Activated B cell treated with CpG ODN at 0.5 μM for 24 hours (primary cell): Measurements from ENCODE around the gene PDE6C. TPM values are rescaled to one million over a fixed set of nuclear protein-coding genes. Genes with fewer than 3 reads are reported as not detected.

Experiments used
- ATAC-seq: fragments of 200-7000 bp; cut with Tn5 transposase; one replicate; pipeline ENCODE4 v1.10.0; 2021; ENCODE audit warnings: low read depth, mild to moderate bottlenecking, moderate library complexity
- CTCF ChIA-PET: fragments of 350-600 bp; sonication (Branson Sonifier 250); formaldehyde crosslinking; loops from one replicate; lab custom pipeline; 2021; ENCODE audit warnings: antibody characterized with exemption; lab: Charles Lee
- POLR2A ChIA-PET: fragments of 350-600 bp; sonication (Branson Sonifier 250); formaldehyde crosslinking; loops from one replicate; lab custom pipeline; 2021; ENCODE audit warnings: antibody characterized with exemption; lab: Charles Lee
- DNase-seq: peaks from one replicate; pipeline ENCODE4 v3.0.0; 2022
- H3K27ac Mint-ChIP-seq: one replicate; pipeline ENCODE4 v1.8.0; 2020; ENCODE audit warnings: mixed read lengths
- H3K27me3 Mint-ChIP-seq: one replicate; pipeline ENCODE4 v1.8.0; 2021; ENCODE audit warnings: mixed read lengths
- H3K36me3 Mint-ChIP-seq: one replicate; pipeline ENCODE4 v1.8.0; 2021; ENCODE audit warnings: low read depth, mixed read lengths
- H3K4me1 Mint-ChIP-seq: one replicate; pipeline ENCODE4 v1.8.0; 2021; ENCODE audit warnings: mixed read lengths
- H3K4me3 Mint-ChIP-seq: one replicate; pipeline ENCODE4 v1.8.0; 2020; ENCODE audit warnings: mild to moderate bottlenecking, mixed read lengths
- H3K9me3 Mint-ChIP-seq: one replicate; pipeline ENCODE4 v1.8.0; 2020; ENCODE audit warnings: mixed read lengths
- intact Hi-C: fragments of 100-400 bp; cut with micrococcal nuclease; formaldehyde crosslinking; loops from one replicate; pipeline ENCODE4 v1.15.1; 2024
- total RNA-seq: library from RNA; stranded (reverse); gene quantifications from 2 replicates; pipeline ENCODE4 v1.2.3, GENCODE V29; 2022
- TF ChIP-seq, protein P1 (sequence below): fragments of 200-600 bp; IDR thresholded peaks from one replicate; pipeline ENCODE4 v1.8.0; 2022; ENCODE audit warnings: antibody characterized with exemption, mild to moderate bottlenecking

Gene PDE6C
- total RNA-seq, 1 donor from 2014 or later: not detected

DNA sequence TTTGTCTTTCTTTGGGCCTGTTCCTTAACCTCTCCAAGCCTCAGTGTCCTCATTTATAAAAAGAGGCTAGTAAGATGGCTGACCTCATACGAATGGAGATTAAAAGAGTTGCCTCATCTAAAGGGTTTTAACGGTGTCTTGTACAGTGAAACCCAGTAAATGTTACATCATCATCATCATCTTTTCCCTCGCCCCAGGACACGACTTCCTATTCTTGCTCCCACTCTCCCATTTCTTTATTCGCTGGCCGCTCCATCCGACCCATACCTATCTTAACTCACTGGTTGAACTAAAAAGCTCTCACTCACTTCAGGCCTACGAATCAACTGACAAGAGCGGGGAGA is 89.5 kb downstream of the PDE6C start:
- ATAC-seq: no peak

DNA sequence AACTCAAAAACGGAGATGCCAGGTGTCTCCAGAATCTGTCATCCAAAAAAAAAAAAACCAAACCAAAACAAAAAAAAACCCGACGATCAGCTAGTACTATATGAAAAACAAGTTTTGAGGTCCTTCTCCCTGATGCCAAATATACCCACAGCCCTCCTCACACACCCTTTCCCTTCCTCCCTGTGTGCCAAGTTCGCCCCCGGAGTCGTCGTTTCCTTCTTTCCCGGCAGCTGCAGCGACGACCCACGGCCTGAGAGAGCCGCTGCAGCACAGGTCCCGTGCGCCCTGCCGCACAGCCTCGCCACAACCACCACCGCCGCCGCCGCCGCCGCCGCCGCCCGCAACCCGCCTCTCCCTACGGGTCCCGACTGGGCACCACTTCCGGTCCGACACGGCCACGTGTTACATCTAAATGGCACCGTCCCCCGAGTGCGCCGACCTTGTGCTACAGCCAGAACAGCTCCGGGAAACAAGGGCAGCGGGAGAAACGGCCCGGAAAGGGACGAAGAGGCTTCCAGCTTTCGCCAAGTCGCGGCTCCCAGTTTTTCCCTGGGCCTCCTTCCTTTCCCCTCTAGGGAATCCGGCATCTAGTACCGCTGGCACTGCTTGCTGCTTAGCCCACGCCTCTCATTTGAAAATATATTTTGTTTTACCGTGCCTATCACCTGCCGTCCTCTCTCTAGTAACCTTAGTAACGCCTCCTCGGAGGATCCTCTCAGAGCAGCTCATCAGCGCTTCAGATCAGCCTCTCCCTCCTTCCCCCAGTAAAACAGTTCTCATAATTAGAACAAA is 90.1 kb downstream of the PDE6C start, which contains the start of gene FRA10AC1:
FRA10AC1 (minus strand) TSS at position 383 of the 792 bp plus-strand sequence. CDS start 2,486 bp downstream, outside the sequence.
- Mint-ChIP-seq H3K9me3 (no peaks in the 10 kb centered on the region), H3K27me3 (no peaks in the 10 kb centered on the region), H3K36me3 (peaks cover 17% of the 10 kb centered on the region), H3K27ac (no peak within 1 kb of the TSS), H3K4me1 (peaks cover 11% of the 10 kb centered on the region), H3K4me3 (no peak within 1 kb of the TSS)
- ATAC-seq (peak; percentile 88), DNase-seq (peak; percentile 87)
- CTCF ChIA-PET: interaction anchor here (0.9 to 2.8 kb wide), 6 partner anchors 40 to 156 kb away, joined by 3 to 21 read pairs (median 4); no protein-coding TSS in a partner anchor
- intact Hi-C loops: loop anchor here (1.0 to 10.0 kb wide), 14 partner anchors 13 to 1408 kb away; partner anchors contain the start of genes CEP55, CPEB3, EXOC6 and KIF11
- TF ChIP-seq, protein P1, sequence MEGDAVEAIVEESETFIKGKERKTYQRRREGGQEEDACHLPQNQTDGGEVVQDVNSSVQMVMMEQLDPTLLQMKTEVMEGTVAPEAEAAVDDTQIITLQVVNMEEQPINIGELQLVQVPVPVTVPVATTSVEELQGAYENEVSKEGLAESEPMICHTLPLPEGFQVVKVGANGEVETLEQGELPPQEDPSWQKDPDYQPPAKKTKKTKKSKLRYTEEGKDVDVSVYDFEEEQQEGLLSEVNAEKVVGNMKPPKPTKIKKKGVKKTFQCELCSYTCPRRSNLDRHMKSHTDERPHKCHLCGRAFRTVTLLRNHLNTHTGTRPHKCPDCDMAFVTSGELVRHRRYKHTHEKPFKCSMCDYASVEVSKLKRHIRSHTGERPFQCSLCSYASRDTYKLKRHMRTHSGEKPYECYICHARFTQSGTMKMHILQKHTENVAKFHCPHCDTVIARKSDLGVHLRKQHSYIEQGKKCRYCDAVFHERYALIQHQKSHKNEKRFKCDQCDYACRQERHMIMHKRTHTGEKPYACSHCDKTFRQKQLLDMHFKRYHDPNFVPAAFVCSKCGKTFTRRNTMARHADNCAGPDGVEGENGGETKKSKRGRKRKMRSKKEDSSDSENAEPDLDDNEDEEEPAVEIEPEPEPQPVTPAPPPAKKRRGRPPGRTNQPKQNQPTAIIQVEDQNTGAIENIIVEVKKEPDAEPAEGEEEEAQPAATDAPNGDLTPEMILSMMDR: no peak
- POLR2A ChIA-PET: interaction anchor here (0.6 to 2.2 kb wide), 15 partner anchors 9 to 1904 kb away, joined by 3 to 12 read pairs (median 4); partner anchors contain the start of genes HELLS and TNKS2

More for the DNA sequence above, 89.5 kb downstream of the PDE6C start:
- TF ChIP-seq, protein P1: no peak
- Mint-ChIP-seq H3K36me3 (peaks cover 22% of the 10 kb centered on the region), H3K9me3 (no peaks in the 10 kb centered on the region), H3K27ac (no peak overlapping the region), H3K27me3 (no peaks in the 10 kb centered on the region), H3K4me1 (peaks cover 11% of the 10 kb centered on the region), H3K4me3 (no peak overlapping the region)
- DNase-seq: no peak
- ChIA-PET CTCF (interaction anchor here (0.9 to 2.8 kb wide), 5 partner anchors 41 to 157 kb away, joined by 3 to 21 read pairs (median 3); no protein-coding TSS in a partner anchor), POLR2A (interaction anchor here (0.7 to 2.2 kb wide), 9 partner anchors 10 to 844 kb away, joined by 4 to 10 read pairs (median 7); partner anchors contain the start of gene HELLS)
- intact Hi-C loops: loop anchor here (1.0 to 10.0 kb wide), 14 partner anchors 13 to 1407 kb away; partner anchors contain the start of genes CEP55, CPEB3, EXOC6 and KIF11

DNA sequence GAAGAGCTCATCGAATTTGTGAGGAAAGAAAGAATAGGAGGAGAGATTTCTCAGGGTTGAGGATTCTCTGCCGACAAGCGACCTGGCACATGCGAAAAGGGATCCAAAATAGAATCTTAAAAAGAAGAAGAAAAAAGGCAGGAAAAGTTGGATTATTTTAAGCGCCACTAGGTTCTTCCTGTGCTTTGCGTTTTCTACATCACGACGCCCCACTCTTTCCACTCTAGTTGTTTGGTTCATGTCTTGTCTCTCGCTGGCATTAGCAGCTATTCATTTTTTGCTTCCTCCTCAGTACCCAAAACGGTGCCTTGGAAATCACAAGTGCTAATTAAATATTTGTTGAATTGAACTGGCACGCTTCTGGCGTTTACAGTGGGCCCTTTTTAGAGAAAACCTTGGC is 90.7 kb downstream of the PDE6C start:
- TF ChIP-seq, protein P1: no peak
- ChIA-PET POLR2A (interaction anchor here (0.7 to 2.2 kb wide), 11 partner anchors 9 to 1905 kb away, joined by 3 to 12 read pairs (median 5); partner anchors contain the start of gene TNKS2), CTCF (interaction anchor here (1.0 to 2.8 kb wide), 3 partner anchors 39 to 113 kb away, joined by 3 to 21 read pairs (median 4); no protein-coding TSS in a partner anchor)

DNA sequence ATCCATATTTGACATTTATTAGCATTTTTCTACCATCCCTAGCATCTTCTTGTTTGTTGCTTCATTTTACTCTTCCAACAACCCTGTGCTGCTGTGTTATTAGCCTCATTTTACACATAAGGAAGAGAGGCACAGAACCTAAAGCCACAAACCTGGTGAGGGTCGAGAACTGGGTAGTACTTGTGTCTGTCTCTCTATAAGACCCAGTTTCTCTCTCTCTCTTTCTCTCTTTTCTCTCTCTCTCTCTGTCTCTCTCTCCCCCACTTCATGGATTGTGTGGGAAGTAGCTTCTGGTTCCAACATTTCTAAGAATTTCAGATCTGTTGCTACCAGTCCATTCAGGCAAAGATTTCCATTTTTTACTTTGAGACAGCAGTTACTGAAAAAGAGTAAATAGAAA is 91.5 kb downstream of the PDE6C start:
- peak overlapping the region; percentile 20 for H3K27ac Mint-ChIP-seq
- peaks cover 11% of the 10 kb centered on the region for H3K4me1 Mint-ChIP-seq
- TF ChIP-seq, protein P1: no peak
- H3K9me3 Mint-ChIP-seq: no peaks in the 10 kb centered on the region
- intact Hi-C loops: loop anchor here (2.0 to 10.0 kb wide), 6 partner anchors 39 to 1409 kb away; partner anchors contain the start of genes CPEB3, EXOC6, KIF11 and MARCHF5
- peaks cover 9% of the 10 kb centered on the region for H3K36me3 Mint-ChIP-seq
- ATAC-seq (no peak), DNase-seq (no peak)
- POLR2A ChIA-PET: interaction anchor here (2.1 to 2.2 kb wide), 2 partner anchors 15 to 43 kb away, joined by 8 to 10 read pairs; no protein-coding TSS in a partner anchor
- peaks cover 4% of the 10 kb centered on the region for H3K27me3 Mint-ChIP-seq
- H3K4me3 Mint-ChIP-seq: peak overlapping the region; percentile 62
- CTCF ChIA-PET: no interaction called here

More for the DNA sequence above, 90.7 kb downstream of the PDE6C start:
- DNase-seq (no peak), ATAC-seq (no peak)
- H3K4me3 Mint-ChIP-seq: no peak overlapping the region
- intact Hi-C loops: loop anchor here (2.0 to 10.0 kb wide), 6 partner anchors 40 to 1408 kb away; partner anchors contain the start of genes CPEB3, EXOC6, KIF11 and MARCHF5
- peaks cover 11% of the 10 kb centered on the region for H3K4me1 Mint-ChIP-seq
- H3K27me3 Mint-ChIP-seq: peaks cover 2% of the 10 kb centered on the region
- H3K36me3 Mint-ChIP-seq: peaks cover 14% of the 10 kb centered on the region
- H3K9me3 Mint-ChIP-seq: no peaks in the 10 kb centered on the region
- no peak overlapping the region for H3K27ac Mint-ChIP-seq
